Astrocyte (in vitro differentiated cells and primary cell): ENCODE measurements around the gene MORN1. TPM values are rescaled to one million over a fixed set of nuclear protein-coding genes. Genes with fewer than 3 reads are reported as not detected.
A peak's percentile ranks its signal among the peaks of the same experiment; 100 is the strongest.

Source experiments
- DNase-seq: peaks from one replicate; pipeline ENCODE4 v3.0.0-alpha.2; 2010; ENCODE audit warnings: low read depth
- FAIRE-seq: peaks from 2 replicates; lab custom pipeline; 2011; peaks lifted over from hg19 to GRCh38; lab: Jason Lieb, UNC
- H2AFZ ChIP-seq: 2 replicates; pipeline ENCODE4 v1.6.0; 2012; ENCODE audit warnings: low read depth, low read length, inconsistent platforms
- H3K27ac ChIP-seq: 2 replicates; pipeline ENCODE4 v1.5.1; 2011; ENCODE audit warnings: low read depth, low read length, inconsistent platforms
- H3K27me3 ChIP-seq: 2 replicates; pipeline ENCODE4 v1.6.0; 2011; ENCODE audit warnings: low read length, inconsistent platforms; ENCODE audit not compliant: insufficient read depth
- H3K36me3 ChIP-seq: 2 replicates; pipeline ENCODE4 v1.5.1; 2011; ENCODE audit warnings: low read length, inconsistent platforms; ENCODE audit not compliant: insufficient read depth
- H3K4me1 ChIP-seq: 2 replicates; pipeline ENCODE4 v1.5.1; 2011; ENCODE audit warnings: low read length, inconsistent platforms; ENCODE audit not compliant: insufficient read depth
- H3K4me2 ChIP-seq: 2 replicates; pipeline ENCODE4 v1.6.0; 2012; ENCODE audit warnings: low read length, inconsistent platforms
- H3K4me3 ChIP-seq: 2 replicates; pipeline ENCODE4 v1.5.1; 2011; ENCODE audit warnings: low read depth, mild to moderate bottlenecking, low read length, inconsistent platforms; ENCODE audit not compliant: insufficient read depth
- H3K79me2 ChIP-seq: 2 replicates; pipeline ENCODE4 v1.6.0; 2012; ENCODE audit warnings: mild to moderate bottlenecking, low read length, inconsistent platforms; ENCODE audit not compliant: insufficient read depth
- H3K9ac ChIP-seq: 2 replicates; pipeline ENCODE4 v1.6.0; 2012; ENCODE audit warnings: mild to moderate bottlenecking, low read length, inconsistent platforms
- H3K9me3 ChIP-seq: 2 replicates; pipeline ENCODE4 v1.5.1; 2012; ENCODE audit warnings: low read depth, mild to moderate bottlenecking, low read length, inconsistent platforms; ENCODE audit not compliant: insufficient read depth
- H4K20me1 ChIP-seq: 2 replicates; pipeline ENCODE4 v1.6.0; 2012; ENCODE audit warnings: low read length, inconsistent platforms; ENCODE audit not compliant: insufficient read depth
- H3K27ac Mint-ChIP-seq: one replicate; pipeline ENCODE4 v1.8.0; 2021; ENCODE audit warnings: mild to moderate bottlenecking, mixed read lengths; ENCODE audit not compliant: unreplicated experiment
- H3K27me3 Mint-ChIP-seq: one replicate; pipeline ENCODE4 v1.8.0; 2021; ENCODE audit warnings: low read depth, mixed read lengths; ENCODE audit not compliant: unreplicated experiment
- H3K36me3 Mint-ChIP-seq: one replicate; pipeline ENCODE4 v1.8.0; 2021; ENCODE audit warnings: low read depth, mixed read lengths; ENCODE audit not compliant: unreplicated experiment
- H3K4me1 Mint-ChIP-seq: one replicate; pipeline ENCODE4 v1.8.0; 2021; ENCODE audit warnings: low read depth, mixed read lengths; ENCODE audit not compliant: unreplicated experiment
- H3K4me3 Mint-ChIP-seq: one replicate; pipeline ENCODE4 v1.8.0; 2021; ENCODE audit warnings: mild to moderate bottlenecking, moderate library complexity, mixed read lengths; ENCODE audit not compliant: unreplicated experiment
- H3K9me3 Mint-ChIP-seq: one replicate; pipeline ENCODE4 v1.8.0; 2021; ENCODE audit warnings: mild to moderate bottlenecking, mixed read lengths; ENCODE audit not compliant: unreplicated experiment
- EZH2 ChIP-seq: IDR thresholded peaks from 2 replicates; pipeline ENCODE4 v1.6.1; 2012; ENCODE audit warnings: mild to moderate bottlenecking, low read length, inconsistent platforms; ENCODE audit not compliant: insufficient read depth
- total RNA-seq: library from RNA; stranded (reverse); gene quantifications from 2 replicates; pipeline ENCODE4 v1.2.1, GENCODE V29; 2021
- TF ChIP-seq, protein P1 (sequence below): IDR thresholded peaks from 2 replicates; pipeline ENCODE4 v1.5.1; 2011; ENCODE audit warnings: low read depth, mild to moderate bottlenecking, inconsistent platforms, low read length, moderate library complexity; ENCODE audit not compliant: insufficient read depth

Gene MORN1
- total RNA-seq, 1 donor from 2014 or later: 9.2 TPM

DNA sequence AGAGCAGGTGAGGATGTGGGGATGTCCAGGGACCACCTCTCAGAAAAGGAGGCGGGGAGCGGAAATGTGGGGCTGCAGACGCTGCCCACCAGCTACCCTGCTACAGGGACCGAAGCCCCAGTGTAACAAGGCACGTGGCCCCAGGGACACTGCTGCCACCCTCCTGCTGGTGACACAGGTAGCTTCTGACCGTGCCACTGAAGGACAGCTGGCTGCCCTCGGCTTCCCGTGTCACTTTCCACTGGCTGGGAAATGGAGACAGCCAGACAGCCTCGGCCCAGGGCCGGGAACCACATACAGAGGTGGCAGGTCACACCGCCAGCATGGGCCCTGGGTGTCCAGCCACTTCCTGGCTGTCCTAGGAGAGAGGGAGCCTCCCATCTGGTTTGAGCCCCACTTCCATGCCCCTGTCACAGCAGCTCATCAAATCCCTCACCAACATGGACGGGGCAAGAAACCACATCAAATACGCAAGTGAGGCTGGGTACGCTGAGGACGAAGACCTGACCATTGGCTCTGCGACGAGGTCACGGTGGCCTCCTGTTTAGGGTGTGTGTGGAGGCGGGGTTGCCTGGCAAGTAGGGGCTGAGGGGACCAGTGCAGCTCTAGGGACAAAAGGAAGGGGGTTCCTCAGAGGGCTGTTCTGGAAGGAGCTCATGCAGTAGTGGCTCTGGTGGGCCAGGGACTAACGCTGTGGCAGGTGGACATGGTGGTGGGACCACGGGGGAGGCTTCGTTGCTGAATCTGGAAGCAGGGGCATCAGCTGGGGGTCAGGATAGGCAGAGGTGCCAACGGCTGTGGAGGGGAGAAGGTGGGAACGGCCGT is 16.0 kb upstream of the MORN1 start:
- Mint-ChIP-seq H3K4me1 (peaks cover 8% of the 10 kb centered on the region), H3K9me3 (no peaks in the 10 kb centered on the region), H3K27me3 (no peaks in the 10 kb centered on the region), H3K27ac (no peak overlapping the region), H3K36me3 (peaks cover 7% of the 10 kb centered on the region), H3K4me3 (no peak overlapping the region)
- Histone ChIP-seq H3K27me3 (no peaks in the 10 kb centered on the region), H3K4me1 (peaks cover 25% of the 10 kb centered on the region), H3K9ac (peak overlapping the region; percentile 6), H4K20me1 (peaks cover 24% of the 10 kb centered on the region), H3K9me3 (no peaks in the 10 kb centered on the region), H3K4me2 (no peak overlapping the region), H3K4me3 (no peak overlapping the region), H2AFZ (no peak overlapping the region), H3K36me3 (peaks cover 21% of the 10 kb centered on the region), H3K27ac (no peak overlapping the region), H3K79me2 (peaks cover 23% of the 10 kb centered on the region)
- no peak for FAIRE-seq
- TF ChIP-seq, protein P1, sequence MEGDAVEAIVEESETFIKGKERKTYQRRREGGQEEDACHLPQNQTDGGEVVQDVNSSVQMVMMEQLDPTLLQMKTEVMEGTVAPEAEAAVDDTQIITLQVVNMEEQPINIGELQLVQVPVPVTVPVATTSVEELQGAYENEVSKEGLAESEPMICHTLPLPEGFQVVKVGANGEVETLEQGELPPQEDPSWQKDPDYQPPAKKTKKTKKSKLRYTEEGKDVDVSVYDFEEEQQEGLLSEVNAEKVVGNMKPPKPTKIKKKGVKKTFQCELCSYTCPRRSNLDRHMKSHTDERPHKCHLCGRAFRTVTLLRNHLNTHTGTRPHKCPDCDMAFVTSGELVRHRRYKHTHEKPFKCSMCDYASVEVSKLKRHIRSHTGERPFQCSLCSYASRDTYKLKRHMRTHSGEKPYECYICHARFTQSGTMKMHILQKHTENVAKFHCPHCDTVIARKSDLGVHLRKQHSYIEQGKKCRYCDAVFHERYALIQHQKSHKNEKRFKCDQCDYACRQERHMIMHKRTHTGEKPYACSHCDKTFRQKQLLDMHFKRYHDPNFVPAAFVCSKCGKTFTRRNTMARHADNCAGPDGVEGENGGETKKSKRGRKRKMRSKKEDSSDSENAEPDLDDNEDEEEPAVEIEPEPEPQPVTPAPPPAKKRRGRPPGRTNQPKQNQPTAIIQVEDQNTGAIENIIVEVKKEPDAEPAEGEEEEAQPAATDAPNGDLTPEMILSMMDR: no peak
- no peak for TF ChIP-seq EZH2
- no peak for DNase-seq

DNA sequence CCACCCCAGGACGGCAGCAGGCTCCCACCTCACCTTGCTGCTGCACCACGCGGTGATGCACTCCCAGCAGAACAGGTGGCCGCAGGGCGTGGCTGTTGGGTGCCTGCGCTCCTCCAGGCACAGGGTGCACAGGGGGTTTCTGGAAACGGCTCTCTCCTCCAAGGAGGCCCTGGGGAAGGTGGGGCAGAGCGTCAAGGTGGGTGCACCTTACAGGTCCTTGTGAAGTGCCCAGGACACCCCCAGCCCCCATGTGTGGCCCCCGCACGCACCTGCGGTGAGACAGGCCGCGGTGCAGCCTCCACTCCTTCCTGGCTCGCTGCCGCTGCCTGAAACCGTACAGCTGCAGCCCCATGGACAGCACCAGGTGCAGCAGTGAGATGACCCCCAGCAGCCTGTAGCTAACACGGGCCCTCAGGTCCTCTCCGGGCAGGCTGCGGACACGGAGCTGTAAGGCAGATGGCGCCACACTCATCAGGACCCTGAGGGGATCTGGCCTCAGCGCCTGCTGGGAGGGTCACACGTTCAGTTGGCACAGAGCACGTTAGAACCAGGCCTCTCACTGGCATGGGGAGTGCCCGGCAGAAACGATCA is 15.2 kb upstream of the MORN1 start:
- DNase-seq: no peak
- Histone ChIP-seq H3K4me2 (peak overlapping the region; percentile 24), H3K79me2 (peaks cover 23% of the 10 kb centered on the region), H3K9ac (peak overlapping the region; percentile 6), H2AFZ (no peak overlapping the region), H3K27ac (peak overlapping the region; percentile 85), H3K9me3 (no peaks in the 10 kb centered on the region), H3K36me3 (peaks cover 24% of the 10 kb centered on the region), H3K4me1 (peaks cover 22% of the 10 kb centered on the region), H3K4me3 (no peak overlapping the region), H4K20me1 (peaks cover 32% of the 10 kb centered on the region), H3K27me3 (no peaks in the 10 kb centered on the region)
- no peak overlapping the region for H3K4me3 Mint-ChIP-seq
- no peaks in the 10 kb centered on the region for H3K27me3 Mint-ChIP-seq
- no peaks in the 10 kb centered on the region for H3K9me3 Mint-ChIP-seq
- peaks cover 8% of the 10 kb centered on the region for H3K4me1 Mint-ChIP-seq
- H3K27ac Mint-ChIP-seq: peak overlapping the region; percentile 34
- H3K36me3 Mint-ChIP-seq: peaks cover 7% of the 10 kb centered on the region
- no peak for TF ChIP-seq EZH2
- TF ChIP-seq, protein P1: peak; percentile 3
- no peak for FAIRE-seq
